ENCODE results near the gene AK5.
A peak's percentile ranks its signal among the peaks of the same experiment; 100 is the strongest.
"Not testable (repeated sequence)": the region's sequence is repeated elsewhere in the genome, so short reads cannot be mapped to it uniquely, and the experiment has no call there.

Gene AK5

DNA sequence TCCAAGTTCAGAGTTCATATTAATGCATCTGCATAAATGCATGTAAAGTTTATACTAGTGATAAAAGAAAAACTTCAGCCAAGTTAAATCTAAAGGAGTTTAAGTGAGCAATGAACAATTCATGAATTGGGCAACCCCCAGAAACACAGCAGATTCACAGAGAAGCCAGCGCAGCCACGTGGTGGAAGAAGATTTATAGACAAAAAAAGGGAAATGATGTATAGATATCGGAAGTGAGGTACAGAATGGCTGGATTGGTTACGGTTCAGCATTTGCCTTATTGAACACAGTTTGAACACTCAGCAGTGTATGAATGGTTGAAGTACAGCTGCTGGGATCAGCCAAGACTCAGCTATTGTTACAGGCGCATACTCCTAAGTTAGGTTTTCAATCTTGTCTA, 5.7 kb downstream of the AK5 start:
- no peak for DNase-seq (ENCODE audit: low read depth)

DNA sequence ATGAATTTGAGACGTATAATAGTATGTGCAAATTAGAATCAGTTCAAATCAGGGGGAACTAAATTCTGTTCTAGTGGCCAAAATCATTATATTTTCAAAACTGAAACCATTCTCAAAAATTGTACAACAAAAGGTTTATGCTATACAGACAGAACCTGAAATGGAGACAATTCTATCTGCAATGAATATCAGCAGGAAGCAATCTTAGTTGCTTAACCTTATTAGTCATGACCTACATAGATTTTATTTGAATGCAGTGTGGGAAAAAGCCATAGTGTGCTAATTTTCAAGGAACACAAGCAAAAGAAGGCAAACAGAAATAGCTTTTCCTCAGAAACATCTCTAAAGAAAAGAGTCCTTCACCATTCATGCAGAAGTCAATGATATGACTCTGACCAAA, 6.5 kb downstream of the AK5 start:
- DNase-seq (ENCODE audit: low read depth) = no peak

DNA sequence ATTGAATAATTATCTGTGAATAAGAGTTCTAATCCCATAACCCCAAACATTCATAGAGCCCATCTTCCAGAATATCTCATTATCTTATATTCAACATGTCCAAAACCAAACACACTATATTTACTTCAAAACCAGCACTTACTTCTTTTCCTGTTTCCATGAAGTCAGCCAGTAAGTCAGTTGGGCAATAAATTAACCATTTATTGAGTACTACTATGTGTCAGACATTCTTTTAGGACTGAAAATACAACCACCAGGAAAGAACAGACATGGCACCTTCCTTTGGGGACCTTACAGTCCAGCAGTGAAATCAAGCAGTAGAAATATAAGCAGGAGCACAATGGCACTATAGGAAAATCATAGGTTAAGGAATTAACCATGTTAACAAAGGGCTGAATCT, 8.8 kb downstream of the AK5 start:
- DNase-seq (ENCODE audit: low read depth) = no peak

DNA sequence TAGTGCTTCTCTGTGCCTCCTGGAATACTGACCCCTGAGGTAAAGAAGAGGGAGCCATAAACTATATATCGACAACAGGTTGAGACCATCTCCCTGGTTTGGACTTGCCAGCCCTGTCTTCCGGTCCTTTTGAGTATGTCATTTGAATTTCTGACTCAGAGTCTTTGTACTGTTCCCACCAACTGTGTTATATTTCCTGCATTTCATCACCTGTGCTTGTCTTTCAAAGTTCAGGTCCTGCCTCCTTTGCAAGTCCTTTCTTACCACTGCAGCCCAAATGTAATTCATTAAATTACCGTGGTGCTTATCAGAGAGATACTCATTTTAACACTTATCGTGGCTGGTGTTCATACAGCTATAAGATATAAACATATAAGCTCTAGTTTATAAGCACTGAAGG, 10.7 kb downstream of the AK5 start:
- no peak for DNase-seq (ENCODE audit: low read depth)

DNA sequence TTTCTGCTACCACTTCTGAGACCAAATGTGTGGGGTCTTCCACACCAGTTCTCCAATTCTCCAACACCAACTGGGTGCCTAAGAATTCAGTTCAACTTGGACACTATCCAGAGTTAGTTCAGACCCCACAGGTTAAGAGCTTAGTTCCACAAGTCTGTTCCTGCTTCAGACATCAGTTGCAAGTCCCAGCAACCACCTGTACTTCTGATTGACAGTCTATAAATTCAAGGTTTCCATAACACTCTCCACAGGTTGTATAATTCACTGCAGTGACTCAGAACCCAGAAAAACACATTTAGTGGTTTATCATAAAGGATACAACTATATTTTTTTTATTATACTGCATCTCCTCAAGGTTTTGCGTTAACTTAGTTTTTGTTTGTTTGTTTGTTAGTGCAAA, 18.7 kb downstream of the AK5 start:
- DNase-seq (ENCODE audit: low read depth) = no peak

DNA sequence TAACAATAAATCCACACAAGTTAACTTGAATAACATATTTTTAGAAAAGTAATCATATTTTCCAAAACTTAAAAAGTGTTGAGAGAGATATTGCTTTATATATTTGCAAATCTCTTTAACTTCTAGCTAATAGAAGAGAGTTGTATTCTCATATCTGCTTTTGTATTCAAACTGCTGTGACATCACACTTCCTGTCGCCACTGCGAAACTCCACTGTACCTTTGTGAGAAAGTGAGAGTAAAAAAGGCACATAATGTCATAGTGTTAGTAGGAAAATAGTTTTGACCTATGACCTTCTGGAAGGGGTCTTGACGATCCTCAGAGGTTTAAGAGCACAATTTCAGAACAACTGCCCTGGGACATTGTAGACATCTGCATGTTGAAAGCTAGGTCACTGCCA, 21.6 kb downstream of the AK5 start:
- DNase-seq (ENCODE audit: low read depth) = no peak

DNA sequence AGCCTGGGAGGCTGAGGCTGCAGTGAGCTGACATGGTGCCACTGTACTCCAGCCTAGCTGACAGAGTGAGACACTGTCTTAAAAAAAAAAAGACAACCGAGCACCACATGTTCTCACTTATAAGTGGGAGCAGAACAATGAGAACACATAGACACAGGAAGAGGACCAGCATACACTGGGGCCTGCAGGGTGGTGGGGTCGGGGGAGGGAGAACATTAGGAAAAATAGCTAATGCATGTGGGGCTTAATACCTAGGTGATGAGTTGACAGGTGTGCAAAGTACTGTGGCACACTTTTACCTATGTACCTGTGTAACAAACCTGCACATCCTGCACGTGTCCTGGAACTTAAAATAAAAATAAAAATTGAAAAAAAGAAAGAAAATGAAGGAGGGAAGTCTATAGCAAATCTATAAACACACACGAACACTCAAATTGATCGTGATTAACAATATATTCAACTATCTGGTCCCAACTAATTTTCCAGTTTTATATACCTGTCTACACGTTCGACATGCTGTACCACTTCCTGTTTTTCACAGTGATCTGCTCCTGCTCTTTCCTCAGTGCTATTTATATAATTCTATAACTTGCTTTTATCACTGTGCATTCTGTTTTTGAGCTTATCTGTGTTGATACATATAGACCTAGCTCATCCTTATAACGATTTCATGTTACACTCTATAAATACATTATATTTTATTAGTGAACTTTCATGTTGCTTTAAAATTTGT, 27.2 kb downstream of the AK5 start:
- DNase-seq (ENCODE audit: low read depth) = no peak

DNA sequence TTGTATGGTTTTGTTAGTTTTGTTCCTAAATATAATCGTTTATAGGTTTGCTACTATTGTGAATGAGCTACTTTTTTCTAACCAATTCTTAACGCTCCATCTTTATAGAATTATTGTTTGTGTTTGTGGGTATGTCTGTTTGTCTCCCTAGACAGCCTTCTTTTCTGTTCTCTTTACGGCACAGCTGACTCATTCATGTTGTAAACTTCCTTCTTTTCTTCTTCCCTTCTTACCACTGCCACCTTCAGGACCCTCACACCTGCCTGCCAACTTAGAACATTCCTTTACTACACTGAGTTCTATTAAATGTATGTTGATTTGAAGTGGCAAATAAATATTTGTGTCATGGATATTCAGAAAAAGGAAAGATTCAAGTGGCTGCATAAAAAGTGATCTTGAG, 29.1 kb downstream of the AK5 start:
- DNase-seq (ENCODE audit: low read depth) = no peak

DNA sequence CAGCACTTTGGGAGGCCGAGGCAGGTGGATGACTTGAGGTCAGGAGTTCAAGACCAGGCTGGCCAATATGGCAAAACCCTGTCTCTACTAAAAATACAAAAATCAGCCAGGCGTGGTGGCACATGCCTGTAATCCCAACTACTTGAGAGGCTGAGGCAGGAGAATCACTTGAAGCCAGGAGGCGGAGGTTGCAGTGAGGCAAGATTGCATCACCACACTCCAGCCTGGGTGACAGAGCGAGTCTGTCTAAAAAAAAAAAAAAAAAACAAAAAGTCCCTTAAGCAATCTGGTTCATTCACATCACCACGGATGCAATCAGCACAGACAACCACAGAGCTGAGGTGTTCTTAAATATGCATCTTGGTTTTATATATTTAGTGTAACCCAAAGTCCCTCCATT, 30.5 kb downstream of the AK5 start:
- DNase-seq (ENCODE audit: low read depth) = not testable (repeated sequence)

DNA sequence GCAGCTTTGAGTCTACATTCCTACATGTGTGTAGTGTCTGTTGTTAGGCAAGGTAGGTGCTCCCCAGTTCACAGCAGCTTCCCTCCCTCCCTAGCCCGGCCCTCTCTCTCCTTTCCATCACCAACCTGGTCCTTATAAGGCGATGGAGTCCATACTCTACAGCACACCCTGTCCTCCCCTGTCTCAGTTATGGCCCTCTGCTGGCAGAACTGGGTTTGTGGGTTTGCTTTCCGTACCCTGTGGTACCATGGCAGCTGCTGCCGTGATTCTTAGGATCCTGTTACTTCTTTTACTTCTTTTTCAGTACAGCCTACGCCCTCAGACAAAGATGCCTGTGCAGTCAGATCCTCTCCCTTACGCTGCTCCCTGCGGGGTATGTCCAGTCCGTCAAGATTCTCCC, 31.7 kb downstream of the AK5 start:
- DNase-seq (ENCODE audit: low read depth) = no peak

DNA sequence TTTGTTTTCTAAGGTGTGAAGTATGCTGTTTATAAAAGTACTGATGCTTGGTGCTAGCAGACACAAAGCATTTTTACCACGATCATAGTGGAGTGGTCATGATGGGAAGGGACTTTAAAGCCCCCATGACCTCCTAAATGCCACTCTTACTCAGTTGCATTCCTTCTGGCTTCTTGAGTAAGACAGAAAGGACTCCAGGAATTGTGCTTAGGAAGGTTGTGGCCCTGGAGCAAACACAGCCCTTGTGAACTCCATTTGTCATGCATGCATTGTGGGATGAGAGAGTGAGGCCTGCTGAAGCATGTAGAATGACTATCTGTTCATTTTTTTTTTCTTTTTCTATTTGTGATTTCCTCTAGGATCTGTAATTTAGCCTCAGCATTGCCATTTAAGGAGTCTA, 34.2 kb downstream of the AK5 start:
- no peak for DNase-seq (ENCODE audit: low read depth)

DNA sequence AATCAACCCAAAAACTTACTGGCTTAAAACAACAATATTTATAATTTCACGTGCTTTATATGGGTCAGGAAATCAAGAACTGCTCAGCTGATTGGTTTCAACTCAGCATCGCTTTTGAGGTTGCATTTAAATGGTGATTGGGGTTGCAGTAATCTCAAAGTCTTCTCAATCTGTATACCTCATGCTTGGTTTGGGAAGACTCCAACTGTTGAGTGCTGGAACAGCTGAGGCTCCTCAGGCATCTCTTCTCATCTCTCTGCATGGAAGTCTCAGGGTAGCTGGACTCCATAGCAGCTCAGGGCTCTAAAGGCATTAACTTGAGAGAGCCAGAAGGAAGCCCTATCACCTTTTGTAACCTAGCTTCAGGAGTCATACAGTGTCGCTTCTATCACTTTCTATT, 35.1 kb downstream of the AK5 start:
- DNase-seq (ENCODE audit: low read depth) = no peak

DNA sequence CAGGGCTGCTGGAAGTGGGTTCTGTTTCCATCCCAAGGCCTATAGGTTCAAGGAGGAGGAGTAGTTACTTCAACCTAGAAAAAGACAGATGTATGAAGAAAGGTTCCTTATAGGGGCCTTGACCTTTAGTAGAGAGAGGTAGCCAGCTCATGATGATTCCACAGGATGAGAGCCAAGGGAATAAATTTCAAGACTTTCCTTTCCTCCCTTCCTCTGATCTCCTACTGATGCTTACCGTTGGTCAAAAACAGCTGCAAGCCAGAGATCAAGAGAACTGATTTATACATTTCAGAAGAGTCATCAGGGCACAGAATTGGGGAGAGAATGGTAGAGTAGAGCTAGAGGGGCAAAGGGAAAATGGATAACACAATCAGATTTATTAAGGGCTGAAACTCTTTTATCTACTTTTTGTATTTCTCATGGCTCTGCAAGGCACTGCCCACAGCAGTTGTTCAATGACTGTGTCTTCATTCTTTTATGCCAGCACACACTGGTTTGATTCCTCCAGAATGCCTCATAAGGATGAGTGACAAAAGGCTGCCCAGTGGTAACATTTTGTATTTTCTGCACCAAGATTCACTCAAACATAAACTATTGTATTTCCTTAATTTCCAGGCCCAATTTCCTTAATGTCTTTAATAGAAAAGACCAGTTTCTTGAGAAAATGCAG, 37.4 kb downstream of the AK5 start:
- no peak for DNase-seq (ENCODE audit: low read depth)

DNA sequence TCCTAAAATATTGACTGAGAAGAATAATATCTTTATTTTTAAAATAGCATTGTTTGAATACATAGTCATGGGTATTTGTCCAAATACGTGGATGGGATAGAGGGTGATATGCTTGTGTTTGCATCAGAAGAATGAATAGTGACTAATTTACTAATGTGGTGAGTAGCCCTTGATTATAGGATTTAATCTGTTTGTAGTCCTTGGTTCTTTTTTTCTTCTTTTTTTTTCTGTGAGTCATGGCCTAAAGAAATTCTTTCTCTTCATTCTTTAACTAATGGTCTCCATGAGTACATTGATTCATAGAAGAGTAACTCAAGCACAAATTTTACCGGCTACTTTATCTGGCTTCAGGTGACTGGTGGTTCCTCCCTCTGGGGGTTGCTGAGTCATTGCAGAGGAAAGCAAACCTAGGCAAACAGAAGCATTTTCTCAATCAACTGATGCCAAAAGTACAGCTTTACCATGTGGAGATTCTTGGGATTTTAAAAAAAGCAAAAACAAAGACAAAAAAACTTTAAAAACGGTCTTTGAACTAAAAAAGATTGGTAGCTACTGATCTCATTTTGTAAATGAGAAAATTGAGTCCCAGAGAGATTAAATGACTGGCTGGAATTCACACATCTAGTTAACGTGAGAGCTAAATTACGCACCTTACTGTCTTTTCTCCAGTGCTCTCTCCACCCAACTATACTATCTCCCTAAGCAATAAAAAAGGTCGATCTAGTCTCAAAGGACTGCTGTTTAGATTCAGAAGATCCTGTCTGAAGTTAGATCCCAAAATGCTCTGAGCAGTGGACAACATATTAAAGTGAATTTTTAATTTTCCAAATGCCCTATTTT, 40.5 kb downstream of the AK5 start:
- DNase-seq (ENCODE audit: low read depth) = peak; percentile 57

DNA sequence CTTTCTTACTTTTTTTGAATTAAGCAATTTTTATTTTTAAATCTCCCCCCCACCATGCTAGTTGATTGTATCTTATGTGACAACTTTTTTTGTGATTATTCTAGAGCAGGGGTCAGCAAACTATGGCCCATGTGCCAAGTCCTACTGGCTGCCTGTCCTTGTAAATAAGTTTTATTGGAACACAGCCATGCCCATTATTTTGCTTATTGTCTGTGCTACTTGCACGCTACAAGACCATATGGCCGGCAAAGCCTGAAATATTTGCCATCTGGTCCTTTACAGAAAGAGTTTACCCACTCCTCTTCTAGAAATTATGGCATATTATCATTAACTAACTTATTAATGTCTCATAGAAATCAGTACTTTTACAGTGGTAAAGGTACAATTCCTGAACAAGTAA, 51.7 kb downstream of the AK5 start:
- DNase-seq (ENCODE audit: low read depth) = no peak

DNA sequence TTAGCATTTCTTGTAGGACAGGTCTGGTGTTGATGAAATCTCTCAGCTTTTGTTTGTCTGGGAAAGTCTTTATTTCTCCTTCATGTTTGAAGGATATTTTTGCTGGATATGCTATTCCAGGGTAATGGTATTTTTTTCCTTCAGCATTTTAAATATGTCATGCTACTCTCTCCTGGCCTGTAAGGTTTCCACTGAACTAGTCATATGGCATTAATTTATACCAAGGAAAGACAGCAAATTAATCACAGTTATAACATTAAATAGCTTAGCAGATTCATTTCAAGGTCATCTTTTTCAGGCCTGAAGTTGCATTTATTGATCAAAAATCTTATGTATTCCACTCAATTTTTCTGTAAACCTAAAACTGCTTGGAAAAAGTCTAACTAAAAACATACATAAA, 54.9 kb downstream of the AK5 start:
- DNase-seq (ENCODE audit: low read depth) = no peak

DNA sequence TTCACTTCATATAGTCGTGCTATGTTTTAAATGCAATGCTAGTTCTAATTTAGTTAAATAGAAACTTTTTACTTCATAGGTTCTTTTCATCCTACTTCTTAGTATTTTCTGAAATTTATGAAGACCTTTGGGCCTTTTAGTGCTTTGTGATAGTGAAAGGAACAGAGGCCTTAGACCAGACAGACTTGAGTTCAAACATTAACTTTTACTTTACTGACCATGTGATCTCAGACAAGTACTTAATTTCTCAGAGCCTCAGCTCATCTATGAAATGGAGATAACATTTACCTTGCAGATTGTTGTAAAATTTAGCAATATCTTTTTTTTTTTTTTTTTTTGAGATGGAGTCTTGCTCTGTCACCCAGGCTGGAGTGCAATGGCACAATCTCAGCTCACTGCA, 57.5 kb downstream of the AK5 start:
- DNase-seq (ENCODE audit: low read depth) = no peak

DNA sequence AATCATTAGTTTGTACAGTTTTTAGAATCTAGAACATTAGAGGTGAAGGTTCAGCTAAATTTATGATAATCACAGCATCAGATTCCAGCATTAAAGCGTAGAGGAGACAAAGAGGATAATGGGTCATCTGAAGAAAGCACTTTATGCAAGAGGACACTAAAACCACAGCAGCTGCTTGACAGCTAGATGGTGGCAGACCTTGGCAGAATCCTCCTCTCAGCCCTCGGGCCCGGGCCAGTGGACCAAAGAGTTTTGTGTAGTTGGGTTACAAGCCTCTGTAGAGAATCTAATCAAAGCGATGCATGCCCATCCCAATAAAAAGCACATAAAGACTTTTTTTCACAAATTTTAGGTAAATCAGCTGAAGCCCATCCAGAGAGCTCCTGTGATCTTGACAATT, 59.4 kb downstream of the AK5 start:
- DNase-seq (ENCODE audit: low read depth) = no peak

DNA sequence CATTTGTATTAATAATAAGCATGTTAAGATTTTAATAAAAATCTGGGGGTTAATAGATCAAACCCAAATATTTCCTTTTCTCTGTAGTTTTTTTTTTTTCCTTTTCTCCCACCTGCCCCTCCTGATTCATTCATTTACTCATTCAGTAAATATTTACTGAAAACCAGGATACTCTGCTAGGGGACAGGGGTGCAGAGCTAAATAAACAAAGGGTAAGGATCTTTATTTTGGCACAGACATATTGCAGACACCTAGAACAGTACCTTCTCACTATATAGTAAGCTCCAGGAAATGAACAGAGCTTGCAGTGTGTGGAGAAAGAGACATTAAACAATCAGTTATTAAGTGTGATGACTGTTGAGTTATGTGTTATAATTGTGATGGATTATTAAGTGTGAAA, 60.9 kb downstream of the AK5 start:
- no peak for DNase-seq (ENCODE audit: low read depth)

DNA sequence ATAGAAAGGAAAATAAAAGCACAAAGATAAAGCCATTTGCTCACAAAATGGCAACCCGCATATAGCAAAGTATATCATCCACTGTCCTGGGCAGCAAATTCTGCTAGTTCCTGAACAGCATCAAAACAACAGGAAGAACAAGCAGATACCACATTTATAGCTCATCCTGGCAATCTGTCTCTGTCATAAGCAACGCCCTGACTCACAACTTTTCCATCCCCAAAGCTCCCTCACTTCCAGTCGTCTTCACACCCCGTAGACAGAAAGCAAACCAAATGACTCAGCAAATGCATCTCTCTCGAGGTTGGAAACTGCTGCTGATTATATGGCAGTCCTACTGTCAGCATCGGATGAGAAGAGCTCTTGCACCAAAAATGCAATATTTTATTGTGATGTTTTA, 65.8 kb downstream of the AK5 start:
- DNase-seq (ENCODE audit: low read depth) = peak; percentile 79

DNA sequence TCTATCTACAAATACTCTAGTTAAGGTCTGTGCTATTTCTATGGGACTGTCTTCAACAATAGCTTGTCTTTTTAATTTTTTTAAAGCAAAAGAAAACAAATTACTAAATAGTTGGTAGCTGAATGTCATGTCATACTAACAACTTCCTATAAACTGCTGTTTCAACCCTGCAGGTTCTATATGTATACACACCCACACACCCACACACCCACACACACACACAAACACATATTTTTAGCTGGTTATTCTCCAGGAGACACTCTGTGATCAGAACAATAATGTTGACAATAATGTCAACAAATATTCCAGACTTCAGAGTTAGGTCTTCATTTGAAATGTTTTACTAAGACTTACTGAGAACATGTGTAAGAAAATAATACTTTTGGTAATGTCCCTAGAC, 66.7 kb downstream of the AK5 start:
- no peak for DNase-seq (ENCODE audit: low read depth)

DNA sequence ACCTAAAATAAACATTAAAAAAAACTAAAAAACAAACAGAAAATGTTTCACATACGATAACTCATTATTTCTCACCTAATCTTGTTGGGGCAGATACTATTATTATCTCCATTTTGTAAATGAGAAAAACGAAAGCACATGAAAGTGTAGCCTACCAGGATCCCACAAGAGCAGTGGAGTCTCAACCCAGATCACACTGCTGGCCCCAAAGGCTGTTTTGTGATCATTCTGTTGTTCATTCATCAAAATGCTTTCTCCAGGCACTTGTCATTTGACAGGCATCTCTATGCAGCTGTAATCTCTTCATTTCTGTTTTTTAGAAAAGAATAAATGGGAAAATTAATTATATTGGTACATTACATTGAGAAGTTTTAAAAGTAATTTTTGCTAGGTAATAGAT, 67.5 kb downstream of the AK5 start:
- no peak for DNase-seq (ENCODE audit: low read depth)
